ENCODE results near the gene CXCR3.
"Not testable (repeated sequence)": the region's sequence is repeated elsewhere in the genome, so short reads cannot be mapped to it uniquely, and the experiment has no call there.

CXCR3 gene

DNA sequence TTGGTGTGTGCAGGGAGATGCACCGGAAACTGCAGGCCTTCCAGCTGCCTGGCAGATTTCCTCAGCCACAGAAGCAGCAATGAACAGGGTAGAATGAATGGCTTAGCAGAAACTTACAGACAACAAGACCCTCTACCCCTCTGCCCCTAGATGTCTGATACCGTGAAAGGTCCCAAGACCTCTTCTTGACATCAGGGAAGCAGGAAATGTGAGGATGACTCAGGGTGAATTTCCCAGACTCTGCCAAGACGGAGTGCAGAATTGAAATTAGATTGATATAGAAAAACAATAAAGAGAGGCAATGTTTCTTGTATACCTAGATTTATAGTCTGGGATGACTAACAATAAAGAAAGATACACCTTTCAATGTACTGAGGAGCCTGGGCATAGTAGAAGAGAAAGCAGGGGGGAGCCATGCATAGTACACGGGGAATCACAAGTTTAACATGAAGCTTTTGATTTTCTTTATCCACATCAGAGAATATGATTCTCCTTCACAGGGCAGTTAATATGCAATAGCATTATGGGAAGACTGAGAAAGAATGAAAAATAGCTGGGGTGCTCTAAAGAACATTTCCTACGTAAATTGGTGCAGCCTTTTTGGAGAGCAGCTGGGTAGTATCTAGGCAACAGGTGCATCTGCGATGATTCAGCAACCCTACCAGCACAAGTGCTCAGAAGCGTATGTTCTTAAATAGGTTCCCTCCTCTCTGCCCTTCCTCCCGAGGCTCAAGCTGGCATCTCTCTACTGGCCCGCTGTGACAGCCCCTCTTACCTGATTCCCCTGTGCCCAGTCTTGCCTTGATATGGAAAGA is 18.3 kb upstream of the CXCR3 start:
- DNase-seq: no peak

DNA sequence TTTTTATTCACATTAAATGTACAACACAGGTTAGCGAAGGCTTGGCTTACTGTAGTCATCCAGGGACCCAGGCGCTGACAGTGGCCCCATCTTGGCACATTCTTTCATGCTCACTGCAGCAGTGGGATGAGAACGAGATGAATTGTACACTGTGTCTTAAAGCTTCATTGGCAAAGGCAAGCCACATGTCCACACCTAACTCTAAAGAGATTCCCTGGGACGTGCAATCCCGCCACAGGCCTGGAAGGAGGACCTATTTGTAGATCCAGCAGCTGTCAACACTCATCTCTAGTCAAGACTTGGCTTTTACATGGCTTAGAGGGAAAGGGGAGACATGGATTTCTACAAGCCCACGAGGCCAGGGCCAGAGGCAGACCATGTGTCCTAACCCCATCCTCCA is 16.1 kb upstream of the CXCR3 start:
- peak; percentile 61 for DNase-seq

DNA sequence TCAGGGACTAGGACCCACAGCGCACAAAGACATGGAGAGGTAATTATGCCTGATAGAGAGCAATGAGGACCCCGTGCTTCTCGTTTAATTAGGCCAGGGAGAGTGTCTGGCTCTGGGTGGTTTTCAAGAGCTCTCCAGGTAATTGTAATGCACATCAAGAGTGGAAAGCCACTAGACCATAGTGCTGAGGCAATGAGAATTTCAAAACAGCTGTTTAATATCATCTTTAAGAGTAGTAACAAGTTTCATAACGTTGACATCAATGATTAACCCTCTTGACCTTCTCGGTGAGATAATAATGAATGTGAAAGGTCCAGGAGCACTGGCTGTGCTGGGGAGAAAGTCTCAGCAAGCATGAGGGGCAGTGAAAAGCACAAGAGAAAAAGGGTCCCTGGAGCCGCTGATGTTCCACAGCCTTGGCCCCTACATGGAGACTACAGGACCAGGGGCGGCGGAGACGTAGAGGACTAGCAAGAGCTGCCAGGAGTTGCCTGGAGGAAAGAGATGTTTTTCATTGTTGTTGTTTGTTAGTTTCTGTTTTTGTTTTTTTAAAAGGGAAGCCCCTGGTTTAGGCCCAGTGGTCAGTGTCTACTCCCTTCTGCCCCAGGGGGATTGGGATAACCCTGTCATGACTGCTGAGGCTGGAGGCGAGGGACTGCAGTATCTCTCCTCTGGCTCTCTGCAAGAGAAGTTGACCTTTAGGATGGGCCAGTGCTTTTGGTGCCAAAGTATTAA is 14.8 kb upstream of the CXCR3 start:
- no peak for DNase-seq

DNA sequence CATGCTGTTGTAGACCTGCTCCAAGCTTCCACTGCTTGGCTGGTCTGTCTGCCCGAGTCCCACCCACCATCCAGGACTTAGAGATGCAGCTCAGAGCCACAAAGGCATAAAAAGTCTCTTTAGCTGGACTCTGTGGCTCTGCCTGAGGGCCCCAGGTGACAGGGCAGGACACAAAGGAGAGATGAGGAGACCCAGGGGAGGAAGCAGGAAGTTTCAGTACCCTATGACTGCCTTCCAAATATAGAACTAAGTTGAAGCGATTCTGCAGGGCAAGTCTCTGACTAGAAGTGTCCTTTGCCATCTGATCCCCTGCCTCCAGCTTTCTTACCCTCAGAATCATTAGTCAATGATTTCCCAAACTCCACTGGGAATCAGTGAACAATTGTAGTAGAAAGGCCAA is 11.2 kb upstream of the CXCR3 start:
- DNase-seq: no peak

DNA sequence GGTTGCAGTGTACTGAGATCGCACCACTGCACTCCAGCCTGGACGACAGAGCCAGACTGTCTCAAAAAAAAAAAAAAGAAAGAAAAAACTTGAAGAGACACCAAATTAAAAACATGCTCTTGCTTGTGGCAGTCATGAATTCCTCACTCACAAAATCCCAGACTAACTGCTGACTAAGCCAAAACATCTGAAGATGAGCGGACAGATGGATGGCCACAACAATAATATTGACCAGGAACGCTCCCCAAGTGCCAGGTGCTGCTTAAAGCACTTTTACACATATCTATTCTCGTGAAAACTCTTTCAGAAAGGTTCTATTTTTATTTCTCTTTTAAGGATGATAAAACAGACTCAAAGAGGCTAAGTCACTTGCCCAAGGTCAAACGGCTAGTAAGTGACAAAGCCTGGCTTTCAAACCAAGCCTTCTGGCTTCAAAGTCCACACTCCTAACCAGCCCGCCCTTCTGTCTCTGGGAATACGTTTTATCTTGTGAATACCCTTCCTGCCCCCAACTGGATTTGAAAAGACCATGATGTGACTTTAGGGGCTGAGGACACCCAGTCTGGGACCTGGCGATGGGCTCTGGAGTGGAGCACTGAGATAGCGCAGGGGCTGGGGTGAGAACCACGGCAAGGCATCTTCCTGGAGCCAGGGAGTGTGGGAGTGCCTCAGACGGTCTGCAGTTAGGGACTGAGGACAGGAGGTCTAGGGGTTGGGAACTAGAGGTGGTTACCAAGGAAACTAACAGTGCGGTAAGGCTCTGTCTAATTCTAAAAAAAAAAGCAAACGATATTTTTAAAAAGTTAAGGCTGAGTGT is 9.5 kb upstream of the CXCR3 start:
- DNase-seq: no peak

DNA sequence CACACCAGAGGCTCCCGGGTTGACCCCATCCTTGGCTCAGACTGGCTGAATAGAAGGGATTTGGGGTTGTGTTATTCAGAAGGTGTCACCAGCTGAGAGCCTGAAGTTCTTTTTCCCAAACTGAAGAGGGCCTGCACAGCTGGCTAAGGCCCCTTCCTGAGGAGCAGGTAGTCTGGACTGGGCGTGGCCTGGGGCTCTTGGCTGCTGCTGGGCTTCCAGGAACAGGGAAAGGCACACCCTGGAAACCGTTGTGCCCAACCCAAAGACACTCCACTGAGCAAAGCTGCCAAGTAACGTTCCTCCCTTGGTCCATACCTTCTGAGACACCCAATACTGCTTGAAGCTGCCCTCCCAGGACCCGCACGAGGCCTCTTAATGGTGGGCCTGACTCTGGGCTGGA is 8.3 kb upstream of the CXCR3 start:
- DNase-seq: no peak

DNA sequence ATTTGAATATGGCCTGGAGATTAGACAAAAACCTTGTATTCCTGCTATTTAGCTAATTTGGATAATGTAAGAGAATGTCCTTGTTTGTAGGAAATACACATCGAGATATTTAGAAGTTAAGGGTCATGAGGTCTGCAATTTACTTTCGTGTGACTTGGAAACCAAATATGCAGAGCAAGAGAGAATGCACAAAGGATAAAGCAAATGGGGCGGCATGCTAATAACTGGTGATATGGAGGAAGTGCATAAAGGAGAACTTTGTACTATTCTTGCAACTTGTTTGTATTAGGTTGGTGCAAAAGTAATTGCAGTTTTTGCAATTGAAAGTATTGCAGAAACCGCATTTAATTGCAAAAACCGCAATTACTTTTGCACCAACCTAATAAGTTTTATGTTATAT is 7.2 kb upstream of the CXCR3 start:
- DNase-seq: no peak

DNA sequence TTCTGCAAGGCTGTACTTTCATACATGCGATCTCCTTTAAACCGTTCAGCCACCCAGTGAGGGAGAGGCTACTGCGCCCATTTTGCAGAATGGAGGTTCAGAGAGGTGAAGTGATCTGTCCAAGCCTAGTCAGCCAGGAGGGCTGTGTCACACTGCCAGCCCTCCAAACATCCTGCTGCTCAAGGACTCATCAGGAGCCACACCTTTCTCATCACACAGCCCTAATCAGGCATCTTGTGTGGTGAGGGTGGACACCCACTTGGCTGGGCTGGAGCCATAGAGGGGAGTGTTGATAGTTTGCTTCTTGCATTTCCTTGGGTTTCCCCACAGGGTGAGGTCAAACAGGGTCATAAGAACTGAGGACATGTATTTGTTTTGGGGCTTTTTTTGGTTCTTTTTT is 5.4 kb upstream of the CXCR3 start:
- DNase-seq: no peak

DNA sequence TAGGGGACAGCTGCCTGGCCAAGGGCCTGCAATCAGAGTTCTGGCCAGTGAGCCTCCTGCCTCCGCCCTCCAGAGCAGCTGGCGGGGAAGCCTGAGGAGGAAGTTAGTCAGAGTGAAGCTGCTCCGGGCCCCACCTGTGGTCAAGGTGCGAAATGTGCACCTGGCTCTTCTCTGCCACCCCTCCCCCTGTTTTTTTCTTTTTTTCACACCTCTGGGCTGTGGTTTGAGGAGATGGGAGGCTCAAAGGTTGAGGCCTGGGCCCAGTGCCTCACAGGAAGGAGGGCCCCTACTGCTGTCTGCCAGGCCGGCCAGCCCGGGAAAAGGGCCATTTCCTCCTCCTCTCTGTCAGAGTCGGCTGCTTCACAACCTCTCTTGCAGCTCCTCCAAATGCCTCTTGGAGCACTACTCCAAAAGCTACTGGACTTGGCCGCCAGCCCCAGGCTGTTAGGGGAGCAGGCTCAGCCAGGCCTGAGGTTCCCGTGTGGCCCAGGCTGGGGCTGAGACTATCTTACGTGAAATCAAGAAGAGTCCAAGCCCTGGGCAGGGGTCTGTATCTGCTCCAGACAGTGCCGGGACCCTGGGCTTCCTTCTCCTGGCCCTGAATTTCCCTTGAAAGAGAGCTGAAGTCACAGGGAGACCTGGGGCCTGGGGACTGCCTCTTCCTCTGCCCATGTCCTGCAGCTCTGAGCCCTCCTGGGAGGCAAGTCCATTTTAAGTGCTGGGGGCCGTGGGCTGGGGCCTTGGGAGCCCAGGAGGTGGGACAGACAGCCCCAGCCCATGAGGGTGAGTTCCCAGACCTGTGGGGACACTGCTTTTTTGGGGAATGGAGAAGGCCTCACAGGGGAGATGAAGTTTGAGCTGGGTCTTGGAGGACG is 4.5 kb upstream of the CXCR3 start:
- DNase-seq: peak; percentile 88

DNA sequence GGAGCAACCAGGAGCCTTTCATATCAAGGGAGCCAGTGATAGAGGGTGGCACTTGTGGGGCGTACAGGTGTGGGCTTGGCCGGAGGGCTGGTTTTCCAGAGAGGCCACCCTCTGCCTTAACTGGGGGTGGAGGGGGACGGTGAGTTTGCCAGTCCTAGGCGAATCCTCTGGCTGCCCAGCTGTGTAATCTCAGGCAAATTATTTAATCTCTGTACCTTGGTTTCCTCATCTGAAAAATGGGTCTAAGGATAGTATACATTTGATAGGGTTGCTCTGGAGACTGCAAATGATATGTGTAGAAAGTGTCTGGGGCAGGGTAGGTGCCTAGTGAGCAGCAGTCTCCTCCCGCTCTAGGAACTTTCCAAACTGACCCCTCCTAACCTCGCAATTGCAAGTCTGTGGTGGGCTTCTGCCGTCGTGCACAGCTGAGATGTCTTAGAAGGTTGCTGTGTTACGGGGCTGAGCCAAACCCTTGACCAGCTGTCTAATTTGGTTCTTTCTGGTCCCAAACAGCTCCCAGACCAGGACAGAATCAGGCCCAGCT is 3.8 kb upstream of the CXCR3 start:
- no peak for DNase-seq

DNA sequence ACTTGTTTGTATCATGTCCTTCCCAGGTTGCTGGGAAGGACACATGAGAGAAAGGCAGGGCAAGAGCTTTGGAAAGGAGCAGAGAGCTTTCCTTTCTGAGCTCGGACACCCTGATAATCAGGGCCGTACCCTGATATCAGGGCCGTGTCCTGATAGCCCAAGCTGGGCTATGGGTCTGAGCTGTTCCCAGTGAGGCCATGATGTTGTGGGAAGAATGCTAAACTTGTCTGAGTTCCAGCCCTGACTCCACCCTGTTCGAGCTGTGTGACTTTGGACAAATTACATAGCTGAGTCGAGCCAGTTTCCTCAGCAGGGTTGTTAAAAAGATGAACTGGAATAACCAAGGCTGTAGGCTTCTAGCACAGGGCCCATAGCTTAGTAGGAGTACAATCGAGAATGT is 3.3 kb upstream of the CXCR3 start:
- DNase-seq: peak; percentile 32

DNA sequence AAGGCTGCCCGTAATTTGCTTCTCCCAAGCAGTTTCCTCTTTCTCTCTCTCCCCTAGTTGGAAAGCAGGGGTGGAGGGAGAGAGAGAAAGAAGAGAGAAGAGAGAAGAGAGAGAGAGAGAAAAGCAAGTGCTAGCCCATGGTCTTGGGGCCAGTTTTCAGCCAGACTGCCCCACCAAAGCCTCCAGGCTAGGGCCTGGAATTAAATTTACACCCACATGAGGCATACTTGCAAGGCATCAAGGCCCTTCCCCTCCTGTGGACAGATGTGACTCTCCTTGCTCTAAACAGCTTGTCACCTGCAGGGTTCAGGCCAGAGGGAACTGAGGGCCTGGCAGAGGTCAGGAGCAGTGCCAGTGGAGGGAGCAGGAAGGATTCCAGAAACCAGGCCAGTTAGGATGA is 1.7 kb upstream of the CXCR3 start:
- no peak for DNase-seq

DNA sequence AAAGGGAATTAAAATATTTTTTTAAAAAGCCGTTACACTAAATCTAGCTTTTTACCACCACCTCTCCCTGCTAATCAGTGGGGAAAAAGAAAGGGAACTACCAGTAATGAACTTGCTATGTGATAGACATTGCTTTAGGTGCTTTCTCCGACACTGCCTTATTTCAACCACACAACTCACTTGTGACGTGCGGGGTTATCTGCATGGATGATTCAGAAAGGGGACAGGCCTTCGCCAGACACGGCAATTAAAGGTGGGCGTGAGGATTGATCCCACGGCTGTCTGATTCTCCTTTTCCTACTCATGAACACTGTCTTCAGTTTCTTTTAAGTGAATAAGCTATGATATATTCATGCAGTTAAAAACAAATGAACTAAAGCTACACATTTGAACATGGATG is 882 bp upstream of the CXCR3 start:
- DNase-seq: no peak

DNA sequence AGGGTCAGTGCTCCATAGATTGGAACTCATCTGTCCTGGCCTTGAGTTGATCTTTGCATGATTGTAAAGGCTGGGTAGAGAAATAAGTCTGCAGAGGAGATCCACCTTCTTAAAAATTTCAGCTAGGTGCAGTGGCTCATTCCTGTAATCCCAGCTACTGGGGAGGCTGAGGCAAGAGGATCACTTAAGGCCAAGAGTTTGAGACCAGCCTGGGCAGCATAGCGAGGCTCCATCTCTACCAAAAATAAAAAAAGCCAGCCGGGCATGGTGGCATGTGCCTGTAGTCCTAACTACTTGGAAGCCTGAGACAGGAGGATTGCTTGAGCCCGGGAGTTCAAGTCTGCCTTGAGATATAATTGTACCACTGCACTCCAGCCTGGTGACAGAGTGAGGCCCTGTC is 476 bp upstream of the CXCR3 start:
- no peak for DNase-seq

DNA sequence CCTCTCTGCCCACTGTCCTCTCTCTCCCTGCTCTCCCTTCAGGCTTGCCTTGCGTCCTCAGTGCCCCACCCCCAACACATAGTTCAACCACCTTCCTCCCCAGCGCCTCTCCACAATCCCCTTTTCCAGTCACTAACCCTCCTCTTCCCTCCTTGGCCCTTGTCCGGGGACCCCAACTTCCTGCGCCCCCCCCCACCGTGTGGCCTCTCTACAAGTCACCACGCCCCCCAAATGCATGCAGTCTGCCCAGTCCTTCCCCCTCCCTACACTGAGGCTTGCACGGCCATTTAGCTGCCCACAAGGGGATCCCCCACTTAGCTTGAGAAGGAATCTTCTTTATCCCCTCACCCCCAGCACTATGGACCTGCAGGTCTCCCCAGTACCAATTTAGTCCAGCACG is 569 bp downstream of the CXCR3 start:
- no peak for DNase-seq

DNA sequence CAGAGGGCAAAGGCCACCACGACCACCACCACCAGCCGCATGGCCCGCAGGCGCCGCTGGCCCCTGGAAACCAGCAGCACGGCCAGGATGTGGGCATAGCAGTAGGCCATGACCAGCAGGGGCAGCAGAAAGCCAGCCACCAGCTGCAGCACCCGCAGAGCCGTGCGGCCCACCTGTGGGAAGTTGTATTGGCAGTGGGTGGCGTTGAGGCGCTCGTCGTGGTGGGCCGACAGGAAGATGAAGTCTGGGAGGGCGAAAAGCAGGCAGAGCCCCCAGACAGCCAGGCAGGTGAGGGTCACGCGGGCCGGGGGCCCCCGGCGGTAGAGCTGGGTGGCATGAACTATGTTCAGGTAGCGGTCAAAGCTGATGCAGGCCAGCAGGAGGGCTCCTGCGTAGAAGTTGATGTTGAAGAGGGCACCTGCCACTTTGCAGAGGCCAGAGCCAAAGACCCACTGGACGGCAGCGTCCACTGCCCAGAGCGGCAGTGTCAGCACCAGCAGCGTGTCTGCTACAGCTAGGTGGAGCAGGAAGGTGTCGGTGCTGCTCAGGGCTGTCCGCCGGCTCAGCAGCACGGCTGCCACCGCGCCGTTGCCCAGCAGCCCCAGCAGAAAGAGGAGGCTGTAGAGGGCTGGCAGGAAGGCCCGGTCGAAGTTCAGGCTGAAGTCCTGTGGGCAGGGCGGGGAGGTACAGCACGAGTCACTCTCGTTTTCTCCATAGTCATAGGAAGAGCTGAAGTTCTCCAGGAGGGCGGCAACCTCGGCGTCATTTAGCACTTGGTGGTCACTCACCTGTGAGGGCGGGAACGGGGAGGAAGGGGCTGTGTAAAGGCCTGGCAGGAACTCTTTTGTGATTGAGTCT is 1.4 kb downstream of the CXCR3 start:
- no peak for DNase-seq

DNA sequence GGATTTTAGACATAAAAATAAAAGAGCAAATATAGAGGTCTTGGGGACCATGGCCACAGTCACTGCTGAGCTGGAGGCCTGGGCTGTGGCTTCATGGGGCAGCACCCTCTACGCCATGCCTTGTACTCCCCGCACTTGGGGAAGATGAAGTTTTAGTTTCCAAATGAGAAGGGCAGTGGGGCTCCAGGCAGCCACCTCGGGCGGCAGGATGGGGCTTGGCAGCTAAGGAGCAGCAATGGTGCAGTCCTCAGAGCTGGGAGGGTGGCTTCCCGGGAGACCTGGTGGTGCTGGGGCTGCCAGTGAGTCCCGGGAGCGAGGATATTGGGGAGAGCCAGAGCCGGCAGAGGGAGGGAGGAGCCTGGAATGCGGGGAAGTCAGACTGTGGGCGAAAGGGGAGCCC is 2.4 kb downstream of the CXCR3 start:
- no peak for DNase-seq

DNA sequence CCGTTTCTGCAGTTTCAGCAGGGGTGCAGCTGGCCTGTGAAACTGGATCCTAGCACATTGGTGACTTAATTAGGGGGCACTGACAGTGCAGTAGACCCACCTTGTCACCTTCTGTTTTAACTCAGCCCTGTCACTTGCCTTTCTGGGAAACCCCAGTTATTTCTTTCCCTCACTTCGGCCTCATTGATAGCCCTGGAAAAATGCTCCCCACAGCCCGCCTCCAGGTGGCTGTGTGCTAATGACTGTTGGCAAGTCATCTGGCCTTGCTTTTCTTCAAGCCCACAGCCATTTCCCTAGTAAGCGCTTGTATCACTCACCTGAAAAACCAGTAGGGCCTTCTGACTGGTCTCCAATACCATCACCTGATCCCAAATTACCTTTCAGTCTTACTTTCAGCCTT is 3.3 kb downstream of the CXCR3 start:
- no peak for DNase-seq

DNA sequence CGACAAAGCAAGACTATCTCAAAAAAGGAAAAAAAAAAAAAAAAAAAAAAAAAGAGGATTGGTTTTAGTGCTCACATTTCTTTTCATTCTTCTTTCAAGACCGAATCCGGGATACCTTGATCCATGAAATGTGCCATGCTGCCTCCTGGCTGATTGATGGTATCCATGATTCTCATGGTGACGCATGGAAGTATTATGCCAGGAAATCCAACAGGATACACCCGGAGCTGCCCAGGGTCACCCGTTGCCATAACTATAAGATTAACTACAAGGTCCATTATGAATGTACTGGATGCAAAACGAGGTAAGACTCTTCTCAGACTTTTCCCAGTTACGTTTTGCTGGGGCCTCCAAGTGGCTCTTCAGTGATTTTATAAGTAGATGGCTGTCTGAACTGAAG is 6.1 kb downstream of the CXCR3 start:
- no peak for DNase-seq

DNA sequence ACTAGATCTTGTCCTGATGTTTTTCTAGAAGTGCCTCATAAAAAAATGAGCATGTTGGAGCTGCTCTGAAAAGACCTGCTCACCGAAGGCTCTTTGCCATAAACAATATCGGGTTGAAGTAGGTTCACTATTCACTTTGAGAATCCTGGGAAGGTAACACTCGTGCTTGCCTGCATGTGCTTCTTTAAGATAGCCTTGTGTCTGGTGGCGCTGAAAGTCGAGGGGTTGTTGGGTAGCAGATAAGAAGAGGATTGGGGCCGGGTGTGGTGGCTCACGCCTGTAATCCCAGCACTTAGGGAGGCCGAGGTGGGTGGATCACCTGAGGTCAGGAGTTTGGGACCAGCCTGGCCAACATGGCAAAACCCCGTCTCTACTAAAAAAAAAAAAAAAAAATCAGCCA is 6.6 kb downstream of the CXCR3 start:
- not testable (repeated sequence) for DNase-seq

DNA sequence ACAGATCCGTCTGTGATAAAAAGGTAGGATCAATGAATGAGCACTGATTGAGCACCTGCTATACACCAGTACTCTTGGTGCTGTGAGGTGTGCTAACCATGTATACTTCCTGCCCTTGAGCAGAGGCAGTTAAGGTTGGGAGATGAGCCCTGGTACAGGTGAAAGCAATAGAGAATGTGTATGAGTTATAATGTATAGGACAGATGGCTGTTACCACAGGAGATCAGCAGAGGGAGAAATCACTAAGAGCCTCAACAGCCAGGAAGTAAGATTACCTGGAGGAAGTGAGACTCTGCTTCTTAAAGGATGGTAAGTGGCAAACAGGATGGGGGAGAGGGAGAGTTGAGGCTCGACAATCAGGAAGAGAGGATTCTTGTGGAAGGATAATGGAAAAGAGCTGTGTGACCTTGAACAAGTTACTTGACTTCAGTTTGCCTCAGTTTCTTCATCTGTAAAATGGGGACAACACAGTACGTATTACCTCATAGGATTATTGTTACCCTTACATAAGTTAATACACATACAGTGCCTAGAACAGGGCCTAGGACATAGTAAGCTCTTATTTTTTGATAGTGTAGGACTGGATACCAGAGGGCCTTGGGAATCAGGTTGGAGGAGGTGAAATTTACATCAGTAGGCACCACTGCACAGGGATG is 9.1 kb downstream of the CXCR3 start:
- no peak for DNase-seq
